Uterus (tissue), 2 donors: ENCODE results near the gene GRIN2A.

ENCODE experiments used
- CTCF ChIP-seq, 4 experiments: fragments of 200-600 bp in 2 of 4; fragments of 450-650 bp in 2 of 4; sonication (generic) in 2 of 4; IDR thresholded peaks; one replicate each; pipeline ENCODE4 v1.5.1; 2016 to 2019; ENCODE audit warnings: antibody characterized with exemption in 4 of 4, mild to moderate bottlenecking in 2 of 4, moderate library complexity in 1 of 4
- POLR2A ChIP-seq, 2 donors: fragments of 450-650 bp; IDR thresholded peaks; one replicate each; pipeline ENCODE4 v1.6.1; 2016; ENCODE audit warnings: antibody characterized with exemption in 2 of 2, mild to moderate bottlenecking in 1 of 2, moderate library complexity in 1 of 2

DNA sequence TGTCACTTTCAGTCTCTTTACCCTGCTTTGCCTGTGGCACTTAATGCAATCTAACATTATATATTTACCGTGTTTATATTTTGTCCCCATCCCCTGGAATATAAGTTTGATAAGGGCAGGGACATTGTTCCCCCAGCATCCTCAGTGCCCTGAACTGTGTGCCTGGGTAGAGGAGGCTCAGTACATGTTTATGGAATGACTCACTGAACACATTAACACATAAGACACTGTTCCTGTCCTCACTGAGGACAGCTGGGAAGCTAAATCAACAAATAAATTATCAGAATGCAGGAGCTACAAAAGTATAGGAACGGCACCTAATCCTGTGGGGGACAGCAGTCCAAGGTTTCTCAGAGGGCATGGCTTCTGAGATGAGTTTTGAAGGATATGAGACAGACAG lies 27.8 kb downstream of the GRIN2A start:
- TF ChIP-seq POLR2A (IDR thresholded peaks at IDR 0.05) (no peak), CTCF (IDR thresholded peaks at IDR 0.05) (no peak)
